Myocyte (in vitro differentiated cells): ENCODE data around the gene CD82. TPM values are rescaled to one million over a fixed set of nuclear protein-coding genes. Genes with fewer than 3 reads are reported as not detected.
A peak's percentile ranks its signal among the peaks of the same experiment; 100 is the strongest.

Experiments used
- DNase-seq: peaks from one replicate; pipeline ENCODE4 v3.0.0-alpha.2; 2012; ENCODE audit warnings: low read depth
- total RNA-seq: library from RNA; depleted of rRNA; stranded (reverse); fragments of >200 nt; gene quantifications from 2 replicates; pipeline ENCODE4 v1.2.3, GENCODE V29; 2014

Gene CD82
- total RNA-seq, 1 donor from 2014 or later: 98.2 TPM

GRCh38 chr11:44598831-44599230, 33.4 kb downstream of the CD82 start:
- no peak for DNase-seq

DNA sequence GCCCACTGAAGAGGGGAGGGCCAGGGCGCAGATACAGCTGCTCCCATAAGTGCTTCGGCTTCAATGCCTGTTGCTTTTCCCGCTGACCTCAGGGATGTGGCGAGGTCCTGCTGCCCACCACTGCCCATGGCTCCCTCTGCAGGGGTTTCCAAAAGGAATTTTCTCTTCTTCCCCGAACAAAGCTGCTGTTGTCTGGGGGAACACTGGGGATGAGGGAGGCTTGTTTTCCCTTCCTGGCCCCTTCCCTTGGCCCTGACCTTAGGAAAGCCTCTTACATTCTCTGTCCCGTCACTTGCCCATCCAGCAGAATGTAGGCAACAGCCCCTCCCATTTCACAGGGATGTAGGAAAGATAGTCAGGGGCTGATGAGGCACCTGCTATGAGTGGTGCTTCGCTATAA, 34.8 kb downstream of the CD82 start:
- no peak for DNase-seq

GRCh38 chr11:44600839-44601383, 35.4 kb downstream of the CD82 start:
- peak; percentile 95 for DNase-seq

DNA sequence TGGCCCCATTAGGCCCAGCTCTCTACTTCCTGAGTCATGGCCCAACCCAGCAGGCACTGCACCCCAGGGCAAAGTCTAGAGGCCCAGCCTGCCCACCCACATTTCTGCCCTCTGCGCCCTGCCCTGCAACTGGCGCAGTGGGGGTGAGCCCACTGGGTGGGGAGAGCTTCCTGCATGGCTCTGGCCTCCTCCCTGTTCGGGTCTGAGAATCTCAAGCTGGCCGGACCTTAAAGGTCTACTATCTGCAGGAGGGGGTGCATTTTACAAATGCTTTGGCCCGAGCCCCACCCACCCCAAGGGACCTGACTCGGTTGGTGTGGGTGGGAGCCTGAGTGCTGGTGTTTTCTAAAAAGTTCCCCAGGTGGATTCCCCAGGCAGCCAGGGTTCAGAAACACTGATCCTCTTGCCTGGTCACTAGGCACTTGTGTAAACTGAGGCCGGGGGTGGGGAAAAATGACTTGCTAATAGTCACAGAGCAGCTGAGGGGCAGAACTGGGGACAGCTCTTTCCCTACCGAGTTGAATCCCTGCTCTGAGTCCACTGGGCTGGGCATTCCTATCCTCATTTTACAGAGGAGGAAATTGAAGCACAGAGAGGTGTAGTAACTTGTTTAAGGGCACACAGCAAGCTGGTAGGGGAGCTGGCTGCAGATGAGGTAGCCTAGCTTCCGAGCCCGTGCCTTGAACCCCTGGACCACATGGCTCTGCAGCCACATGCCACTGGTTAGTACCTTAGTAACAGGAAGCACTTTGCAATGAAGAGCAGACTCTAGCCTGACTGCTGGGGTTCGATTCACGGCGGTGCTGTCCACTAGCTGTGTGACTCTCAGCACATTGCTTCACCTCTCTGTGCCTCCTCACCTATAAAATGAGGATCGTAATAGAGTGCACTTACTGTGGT, 36.3 kb downstream of the CD82 start:
- no peak for DNase-seq

DNA sequence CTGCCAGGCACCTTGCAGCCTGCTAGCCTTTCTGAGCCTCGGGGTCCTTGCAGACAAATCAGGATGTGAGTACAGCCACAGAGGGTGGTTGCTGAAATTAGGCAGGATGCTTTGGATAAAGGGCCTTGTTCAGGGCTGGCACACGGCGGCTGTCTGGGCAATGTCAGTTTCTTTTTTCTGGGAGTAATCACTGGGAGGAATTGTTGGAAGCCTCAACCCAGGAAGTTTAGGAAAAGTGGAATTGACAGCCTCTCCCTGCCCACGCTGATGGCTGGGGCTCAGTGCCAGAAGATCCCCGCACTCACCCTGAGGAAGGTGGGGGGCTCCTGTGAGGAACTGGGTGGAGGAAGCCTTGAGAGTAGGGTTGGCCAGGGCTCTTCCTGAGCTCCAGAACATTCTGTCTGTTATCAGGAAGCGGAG, 37.4 kb downstream of the CD82 start:
- no peak for DNase-seq

DNA sequence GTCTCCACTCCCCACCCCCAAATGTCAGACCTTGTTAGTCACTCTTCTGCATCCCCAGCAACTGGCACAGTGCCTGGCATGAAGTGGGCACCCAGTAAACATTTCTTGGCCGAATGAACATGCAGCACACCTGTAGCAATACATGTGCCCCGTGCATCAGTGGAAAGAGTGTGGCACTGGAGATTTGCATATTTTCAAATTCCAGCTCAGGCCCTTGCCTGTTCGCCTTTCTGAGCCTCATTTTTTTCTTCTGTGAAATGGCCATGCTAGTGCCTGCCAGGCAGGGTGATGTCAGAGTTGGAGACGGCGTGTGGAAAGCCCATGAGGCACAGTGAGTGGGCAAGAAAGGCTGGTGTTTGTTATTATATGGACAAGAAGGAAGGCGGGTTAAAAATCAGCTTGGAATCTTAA, 38.7 kb downstream of the CD82 start:
- DNase-seq: no peak

DNA sequence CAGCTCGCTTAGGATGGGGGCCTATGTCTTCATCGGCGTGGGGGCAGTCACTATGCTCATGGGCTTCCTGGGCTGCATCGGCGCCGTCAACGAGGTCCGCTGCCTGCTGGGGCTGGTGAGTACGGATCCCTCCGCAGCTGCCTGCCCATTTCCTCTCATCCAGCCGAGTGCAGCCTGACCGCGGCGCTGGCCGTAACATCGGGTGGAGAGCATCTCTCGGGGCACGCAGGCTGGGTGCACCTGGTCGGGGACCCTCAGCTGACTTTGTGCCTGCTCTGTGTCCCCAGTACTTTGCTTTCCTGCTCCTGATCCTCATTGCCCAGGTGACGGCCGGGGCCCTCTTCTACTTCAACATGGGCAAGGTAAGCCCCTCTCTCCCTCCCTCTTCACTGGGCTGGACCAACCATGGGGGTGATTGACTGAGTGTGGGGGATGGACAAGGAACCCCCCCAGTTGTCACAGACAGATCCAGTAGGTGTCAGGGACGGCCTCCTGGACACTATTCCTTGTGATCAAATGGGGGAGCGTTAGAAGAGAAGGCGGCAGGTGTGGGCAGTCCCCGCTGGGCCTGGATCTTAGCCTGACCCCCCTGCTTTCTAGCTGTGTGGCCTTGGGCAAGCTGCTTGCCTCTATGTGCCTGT, 39.7 kb downstream of the CD82 start:
- DNase-seq: no peak

- no peak for DNase-seq
Observed at GRCh38 chr11:44605965-44606364, 40.5 kb downstream of the CD82 start.

GRCh38 chr11:44606472-44606871, 41.0 kb downstream of the CD82 start:
- DNase-seq: no peak

DNA sequence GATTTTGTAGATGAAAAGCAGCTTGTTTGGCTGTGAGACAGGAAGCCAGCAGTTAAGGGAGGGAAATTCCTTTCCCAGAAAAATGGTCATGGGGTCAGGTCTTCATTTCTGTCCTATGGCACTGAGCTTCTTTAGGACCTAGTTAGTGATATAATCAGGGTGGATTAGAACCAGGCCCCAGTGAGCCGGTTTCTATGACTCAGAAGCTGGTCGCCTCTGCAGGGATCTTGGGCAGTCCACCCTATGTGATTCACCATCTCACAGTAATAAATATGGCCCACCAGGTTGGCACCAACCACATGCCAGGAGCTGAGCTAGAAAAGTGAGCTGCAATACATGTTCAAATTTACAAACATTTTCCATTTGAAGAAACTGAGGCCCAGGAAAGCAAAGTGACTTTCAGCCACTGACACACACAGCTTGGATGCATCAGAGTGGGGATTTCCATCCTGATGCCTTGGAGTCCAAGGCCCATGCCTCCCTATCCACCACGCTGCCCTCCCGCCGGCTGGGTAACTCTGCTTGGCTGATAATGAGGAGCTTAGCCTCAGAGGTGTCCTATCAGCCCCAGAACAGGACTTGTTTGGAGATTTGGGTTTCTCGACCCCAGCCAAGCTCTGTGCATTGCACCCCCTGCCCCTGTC, 42.0 kb downstream of the CD82 start:
- no peak for DNase-seq

DNA sequence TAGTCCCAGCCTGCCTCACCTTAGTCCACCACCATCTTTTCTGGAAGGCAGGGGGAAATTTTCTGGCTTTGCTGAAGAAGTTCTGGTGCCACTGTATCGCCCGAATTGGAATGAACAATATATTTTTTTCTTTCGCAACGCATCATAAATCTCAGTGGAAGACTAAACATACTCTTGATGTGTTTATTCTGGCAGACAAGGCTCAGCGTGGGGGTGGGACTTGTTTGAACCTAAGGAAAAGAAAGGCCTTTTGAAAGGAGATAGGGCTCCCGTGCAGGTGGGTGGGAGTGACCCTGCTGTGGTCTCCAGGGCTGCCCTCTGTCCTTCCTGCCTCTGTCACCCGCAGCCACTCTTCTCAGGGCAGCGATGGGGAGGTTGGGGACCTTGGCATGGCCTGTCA, 42.5 kb downstream of the CD82 start:
- no peak for DNase-seq

GRCh38 chr11:44608651-44608990, 43.2 kb downstream of the CD82 start:
- DNase-seq: no peak

GRCh38 chr11:44608991-44609782, 43.7 kb downstream of the CD82 start:
- no peak for DNase-seq

DNA sequence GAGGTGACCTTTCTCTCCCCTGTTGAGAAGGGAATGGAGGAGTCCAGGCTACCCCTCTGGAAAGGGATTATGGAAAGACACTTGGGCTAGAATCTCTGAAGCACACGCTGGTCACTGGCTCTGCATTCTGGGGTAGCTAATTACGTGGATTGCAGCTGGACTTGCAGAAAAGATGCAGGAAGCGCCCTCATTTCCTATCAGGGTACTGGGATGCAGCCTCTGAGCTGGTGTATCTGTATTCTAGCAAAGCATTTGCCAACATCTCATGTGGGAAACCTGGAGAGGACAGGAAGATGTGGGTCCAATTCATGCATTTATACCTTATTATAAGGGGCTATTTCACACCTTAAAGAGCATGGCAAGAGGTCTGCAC, 44.3 kb downstream of the CD82 start:
- DNase-seq: no peak

- DNase-seq: no peak
Observed at GRCh38 chr11:44610186-44610955, 44.9 kb downstream of the CD82 start.

- peak; percentile 56 for DNase-seq
Observed at GRCh38 chr11:44611088-44611487, 45.6 kb downstream of the CD82 start.

GRCh38 chr11:44611687-44612434, 46.4 kb downstream of the CD82 start:
- no peak for DNase-seq

GRCh38 chr11:44613153-44613552, 47.7 kb downstream of the CD82 start:
- peak; percentile 46 for DNase-seq

GRCh38 chr11:44614281-44614775, 48.9 kb downstream of the CD82 start:
- DNase-seq: no peak
